Calu3 (cell line): ENCODE results near the gene WDR7. TPM values are rescaled to one million over a fixed set of nuclear protein-coding genes. Genes with fewer than 3 reads are reported as not detected.

Experiments
- BruUV-seq: library from RNA; stranded (reverse); fragments of 400-500 nt; replicated peaks from 2 replicates; lab custom pipeline; 2021; lab: Mats Ljungman, UMichigan
- CTCF ChIA-PET: fragments of 300-600 bp; sonication (Branson Sonifier 250); formaldehyde crosslinking; loops from one replicate; lab custom pipeline; 2022; ENCODE audit warnings: antibody characterized with exemption; lab: Charles Lee
- DNase-seq: peaks from one replicate; pipeline ENCODE4 v3.0.0; 2022
- H3K27ac Mint-ChIP-seq: one replicate; pipeline ENCODE4 v1.8.0; 2022; ENCODE audit warnings: mixed read lengths; ENCODE audit not compliant: unreplicated experiment
- H3K27me3 Mint-ChIP-seq: one replicate; pipeline ENCODE4 v1.8.0; 2022; ENCODE audit warnings: mixed read lengths; ENCODE audit not compliant: unreplicated experiment
- H3K36me3 Mint-ChIP-seq: one replicate; pipeline ENCODE4 v1.8.0; 2022; ENCODE audit warnings: mild to moderate bottlenecking, moderate library complexity, mixed read lengths; ENCODE audit not compliant: insufficient read depth, unreplicated experiment
- H3K4me1 Mint-ChIP-seq: one replicate; pipeline ENCODE4 v1.8.0; 2022; ENCODE audit warnings: mild to moderate bottlenecking, low read depth, mixed read lengths; ENCODE audit not compliant: unreplicated experiment
- H3K4me3 Mint-ChIP-seq: one replicate; pipeline ENCODE4 v1.8.0; 2022; ENCODE audit warnings: mild to moderate bottlenecking, low read depth, moderate library complexity, mixed read lengths; ENCODE audit not compliant: unreplicated experiment
- H3K9me3 Mint-ChIP-seq: one replicate; pipeline ENCODE4 v1.8.0; 2022; ENCODE audit warnings: low read depth, mixed read lengths; ENCODE audit not compliant: unreplicated experiment
- CTCF ChIP-seq: fragments of 200-600 bp; IDR thresholded peaks from one replicate; pipeline ENCODE4 v1.8.0; 2022; ENCODE audit warnings: antibody characterized with exemption; ENCODE audit not compliant: unreplicated experiment
- intact Hi-C: fragments of 100-400 bp; cut with micrococcal nuclease; formaldehyde crosslinking; loops from one replicate; pipeline ENCODE4 v1.10.0; 2022; ENCODE audit not compliant: unreplicated experiment
- total RNA-seq: library from RNA; stranded (reverse); gene quantifications from 2 replicates; pipeline ENCODE4 v1.2.3, GENCODE V29; 2022

WDR7 gene
- total RNA-seq, 1 experiment from 2014 or later = 16.2 TPM

DNA sequence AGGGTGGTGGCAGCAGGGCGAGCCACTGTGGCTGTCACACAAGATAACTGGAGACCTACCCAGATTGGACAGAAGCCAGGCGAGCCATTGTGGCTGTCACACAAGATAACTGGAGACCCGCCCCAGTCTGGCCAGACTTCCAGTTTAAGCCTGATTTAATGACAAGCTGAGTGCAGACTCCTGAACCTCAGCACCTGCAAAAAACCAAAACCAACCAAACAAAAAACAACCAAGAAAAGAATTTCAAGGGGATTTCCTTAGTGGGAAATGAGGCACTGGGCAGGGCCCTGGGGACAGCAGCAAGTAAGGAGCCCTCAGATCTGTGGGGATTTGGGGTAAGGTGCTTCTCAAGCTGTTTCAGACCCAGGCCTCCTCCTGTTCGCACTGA is 400.5 kb downstream of the WDR7 start:
- H3K4me3 Mint-ChIP-seq = no peak overlapping the region
- CTCF ChIA-PET = interaction anchor here (0.7 kb wide), 3 partner anchors 182 to 1947 kb away, joined by 4 to 7 read pairs (median 5); no protein-coding TSS in a partner anchor
- peak; percentile 59 for DNase-seq
- peaks cover 3% of the 10 kb centered on the region for H3K9me3 Mint-ChIP-seq
- no peak for TF ChIP-seq CTCF
- H3K27me3 Mint-ChIP-seq = no peaks in the 10 kb centered on the region
- H3K36me3 Mint-ChIP-seq = peaks cover 10% of the 10 kb centered on the region
- intact Hi-C loops = loop anchor here (2.0 to 5.0 kb wide), 3 partner anchors 171 to 381 kb away; no protein-coding TSS in a partner anchor
- peak overlapping the region; percentile 95 for H3K27ac Mint-ChIP-seq
- BruUV-seq = no TSS peak
- H3K4me1 Mint-ChIP-seq = peaks cover 30% of the 10 kb centered on the region

DNA sequence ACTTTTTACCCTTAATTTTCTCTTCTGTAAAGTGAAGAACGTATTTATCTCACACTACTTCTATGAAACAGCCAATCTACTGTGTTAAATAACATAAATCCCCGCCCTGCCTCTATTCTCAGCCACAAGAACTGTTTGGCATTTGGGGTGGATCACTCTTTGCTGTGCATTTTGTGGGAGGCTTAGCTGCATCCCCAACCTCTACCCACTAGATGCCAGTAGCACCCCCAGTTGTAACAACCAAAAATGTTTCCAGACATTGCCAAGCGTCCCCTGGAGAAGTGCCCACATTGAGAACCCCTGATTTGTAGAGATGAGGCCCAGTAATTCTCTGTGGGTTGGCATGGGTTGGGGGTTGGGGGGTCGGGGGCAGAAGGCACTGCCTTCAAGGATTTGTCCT is 401.0 kb downstream of the WDR7 start:
- H3K9me3 Mint-ChIP-seq = peaks cover 3% of the 10 kb centered on the region
- H3K4me1 Mint-ChIP-seq = peaks cover 30% of the 10 kb centered on the region
- peak overlapping the region; percentile 95 for H3K27ac Mint-ChIP-seq
- no peak overlapping the region for H3K4me3 Mint-ChIP-seq
- H3K36me3 Mint-ChIP-seq = peaks cover 10% of the 10 kb centered on the region
- no peaks in the 10 kb centered on the region for H3K27me3 Mint-ChIP-seq
- BruUV-seq = no TSS peak
- peak; percentile 40 for DNase-seq
- TF ChIP-seq CTCF = peak; percentile 24
- intact Hi-C loops = loop anchor here (2.0 to 5.0 kb wide), 3 partner anchors 170 to 381 kb away; no protein-coding TSS in a partner anchor
- CTCF ChIA-PET = interaction anchor here (0.7 kb wide), 3 partner anchors 183 to 1947 kb away, joined by 4 to 7 read pairs (median 5); no protein-coding TSS in a partner anchor

GRCh38 chr18:57052759-57053158 is 401.6 kb downstream of the WDR7 start:
- Mint-ChIP-seq H3K36me3 (peaks cover 10% of the 10 kb centered on the region), H3K27ac (no peak overlapping the region), H3K27me3 (no peaks in the 10 kb centered on the region), H3K4me1 (peaks cover 30% of the 10 kb centered on the region), H3K4me3 (no peak overlapping the region), H3K9me3 (peaks cover 3% of the 10 kb centered on the region)
- intact Hi-C loops = loop anchor here (2.0 to 5.0 kb wide), 3 partner anchors 170 to 380 kb away; no protein-coding TSS in a partner anchor
- no TSS peak for BruUV-seq
- no peak for TF ChIP-seq CTCF
- DNase-seq = no peak
- CTCF ChIA-PET = no interaction called here

DNA sequence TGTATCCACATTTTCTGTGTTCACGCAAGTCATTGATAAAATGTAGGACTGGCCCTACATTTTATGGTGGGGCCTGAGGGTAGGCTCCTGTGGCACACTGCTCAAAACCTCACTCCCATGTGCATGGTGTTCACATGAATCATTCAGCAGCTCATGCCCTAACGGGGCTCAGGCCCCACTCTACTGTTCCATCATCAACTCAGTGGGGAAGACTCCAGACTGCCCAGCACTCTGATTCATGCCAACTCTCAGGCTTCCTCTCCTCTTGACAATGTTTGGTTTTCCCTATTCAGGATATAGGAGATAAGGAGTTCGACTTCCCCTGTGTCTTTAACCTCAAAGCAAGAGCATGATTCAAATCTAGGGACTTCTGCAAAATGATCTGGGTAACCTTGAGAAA is 403.7 kb downstream of the WDR7 start:
- Mint-ChIP-seq H3K27me3 (no peaks in the 10 kb centered on the region), H3K36me3 (peaks cover 10% of the 10 kb centered on the region), H3K4me1 (peaks cover 30% of the 10 kb centered on the region), H3K4me3 (no peak overlapping the region), H3K27ac (no peak overlapping the region), H3K9me3 (peaks cover 3% of the 10 kb centered on the region)
- TF ChIP-seq CTCF = no peak
- intact Hi-C loops = loop anchor here (5.0 kb wide), 2 partner anchors 167 to 217 kb away; no protein-coding TSS in a partner anchor
- CTCF ChIA-PET = no interaction called here
- BruUV-seq = no TSS peak
- DNase-seq = no peak
